ENCODE data around the gene SNX6.

GRCh38 chr14:34667007-34667406 lies 37.1 kb upstream of the SNX6 start:
- no peak for TF ChIP-seq CTCF (IDR thresholded peaks at IDR 0.05; ENCODE audit: poor library complexity)
- TF ChIP-seq EZH2 (IDR thresholded peaks at IDR 0.05; ENCODE audit: borderline replicate concordance) = no peak
- no peak for TF ChIP-seq EZH2phosphoT487 (IDR thresholded peaks at IDR 0.05; ENCODE audit: low read depth, severe bottlenecking, unreplicated experiment)
